ENCODE data around the gene GRK6. TPM values are rescaled to one million over a fixed set of nuclear protein-coding genes. Genes with fewer than 3 reads are reported as not detected.

GRK6 gene
- total RNA-seq, 3 donors from 2014 or later: 38.4 to 48.1 (median 46.7) TPM

DNA sequence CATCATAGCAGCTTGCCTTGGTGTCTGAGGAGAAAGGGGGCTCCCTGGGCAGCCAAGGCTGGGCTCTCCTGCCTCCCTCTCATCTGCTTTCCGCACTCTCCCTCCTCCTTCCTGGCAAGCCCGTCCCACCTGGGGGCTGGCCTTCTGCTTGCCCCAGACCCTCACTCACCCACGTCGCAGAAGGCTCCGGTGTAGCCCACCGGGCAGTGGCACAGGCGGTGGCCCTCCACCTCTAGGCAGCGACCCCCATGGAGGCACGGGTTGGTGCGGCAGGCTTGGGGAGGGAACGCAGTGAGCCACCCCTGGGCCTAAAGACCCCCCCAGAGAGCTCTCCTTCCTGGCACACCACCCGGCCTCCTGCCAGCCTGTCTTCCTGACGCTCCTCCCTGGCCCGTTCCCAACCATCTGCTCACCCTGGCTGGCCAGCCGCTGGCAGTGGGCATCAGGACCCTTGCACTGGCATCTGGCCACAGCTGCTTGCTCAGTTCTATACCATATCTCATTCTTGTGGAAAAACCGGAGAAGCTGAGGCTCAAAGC is 21.8 kb upstream of the GRK6 start:
- no peak for TF ChIP-seq CTCF (IDR thresholded peaks at IDR 0.05)
- no peak for ATAC-seq
- H3K9me3 ChIP-seq: no peaks in the 10 kb centered on the region
- DNase-seq: peak in 1 of 3 donors; percentile 29
- H3K4me1 ChIP-seq (ENCODE audit: low read depth): peaks cover 32% of the 10 kb centered on the region
- intact Hi-C loops (cut with DNase I, micrococcal nuclease): no loop called here
- no peaks in the 10 kb centered on the region for H3K36me3 ChIP-seq (ENCODE audit: low read depth)
- H3K4me3 ChIP-seq: peak overlapping the region; percentile 16

DNA sequence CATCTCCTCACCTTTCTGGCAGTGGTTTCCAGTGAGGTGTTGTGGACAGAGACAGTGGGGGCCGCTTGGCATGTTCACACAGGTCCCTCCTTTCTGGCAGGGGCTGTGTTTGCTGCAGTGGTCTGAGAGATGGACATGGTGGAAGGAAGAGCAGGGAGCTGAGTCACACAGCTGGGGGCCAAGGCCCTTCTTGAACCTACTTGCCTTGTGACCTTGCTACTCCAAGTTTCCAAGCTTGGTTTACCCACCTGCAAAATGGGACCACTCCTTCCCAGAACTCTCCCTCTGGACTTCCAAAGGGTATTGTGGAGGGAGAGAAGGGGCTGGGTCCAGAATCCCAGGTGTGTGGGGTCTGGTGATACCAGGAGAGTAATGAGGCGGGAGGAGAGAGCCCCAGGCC is 21.2 kb upstream of the GRK6 start:
- Histone ChIP-seq H3K36me3 (ENCODE audit: low read depth) (no peaks in the 10 kb centered on the region), H3K4me3 (no peak overlapping the region), H3K4me1 (ENCODE audit: low read depth) (peaks cover 29% of the 10 kb centered on the region), H3K9me3 (no peaks in the 10 kb centered on the region)
- intact Hi-C loops (cut with DNase I, micrococcal nuclease): no loop called here
- no peak for TF ChIP-seq CTCF (IDR thresholded peaks at IDR 0.05)
- ATAC-seq (no peak), DNase-seq (no peak)

DNA sequence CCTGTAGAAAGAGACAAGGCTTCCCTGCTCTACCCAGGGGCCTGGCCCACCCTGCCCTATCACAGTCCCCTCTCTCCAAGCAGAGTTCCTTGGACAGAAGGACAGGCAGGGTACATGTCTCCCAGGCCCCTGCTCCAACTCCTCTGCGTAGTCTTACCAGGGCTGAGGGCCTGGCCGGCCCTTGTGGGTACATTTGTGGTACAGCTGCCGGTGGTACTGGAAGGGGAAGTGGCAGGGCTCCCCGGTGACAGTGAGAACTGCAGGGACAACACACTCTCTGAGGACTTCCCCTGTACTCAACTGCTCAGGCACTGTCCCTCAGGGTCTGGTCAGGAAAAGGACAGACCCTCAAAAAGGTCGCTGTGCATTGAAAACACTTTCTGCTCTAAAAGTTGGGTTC is 20.7 kb upstream of the GRK6 start:
- ATAC-seq: no peak
- DNase-seq: peak in 2 of 3 donors; percentile 50 to 74
- H3K36me3 ChIP-seq (ENCODE audit: low read depth): no peaks in the 10 kb centered on the region
- H3K9me3 ChIP-seq: no peaks in the 10 kb centered on the region
- H3K4me1 ChIP-seq (ENCODE audit: low read depth): peaks cover 29% of the 10 kb centered on the region
- no peak for TF ChIP-seq CTCF (IDR thresholded peaks at IDR 0.05)
- no peak overlapping the region for H3K4me3 ChIP-seq
- intact Hi-C loops (cut with DNase I, micrococcal nuclease): no loop called here

GRCh38 chr5:177409043-177409801 is 17.3 kb upstream of the GRK6 start, which contains the start of gene F12:
TSS of gene F12 (minus strand) at chr5:177409564. CDS start at chr5:177409527, 37 bp downstream.
- Histone ChIP-seq H3K4me1 (ENCODE audit: low read depth) (peaks cover 7% of the 10 kb centered on the region), H3K4me3 (no peak within 1 kb of the TSS), H3K36me3 (ENCODE audit: low read depth) (no peaks in the 10 kb centered on the region), H3K9me3 (no peaks in the 10 kb centered on the region)
- intact Hi-C loops (cut with DNase I, micrococcal nuclease): no loop called here
- ATAC-seq (no peak), DNase-seq (no peak)
- TF ChIP-seq CTCF (IDR thresholded peaks at IDR 0.05): no peak

DNA sequence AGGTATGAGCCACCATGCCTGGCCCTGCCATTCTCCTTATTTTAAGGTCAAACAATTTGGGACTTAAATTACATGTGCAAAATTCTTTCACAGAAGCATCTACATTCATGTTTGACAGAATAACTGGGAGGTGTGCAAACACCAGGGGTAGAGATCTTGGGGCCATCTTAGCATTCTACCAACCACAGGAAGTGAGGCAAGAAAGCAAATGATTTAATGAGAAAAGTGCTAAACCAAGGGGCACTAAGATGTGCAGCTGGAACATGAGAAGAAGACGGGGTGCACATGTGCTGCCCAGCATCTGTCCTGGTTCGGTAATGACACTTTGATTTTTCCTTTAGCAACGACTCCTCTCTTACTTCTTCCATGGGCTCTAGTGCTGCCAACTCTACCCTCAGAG is 15.9 kb upstream of the GRK6 start:
- Histone ChIP-seq H3K36me3 (ENCODE audit: low read depth) (no peaks in the 10 kb centered on the region), H3K4me3 (no peak overlapping the region), H3K4me1 (ENCODE audit: low read depth) (no peaks in the 10 kb centered on the region), H3K9me3 (no peaks in the 10 kb centered on the region)
- ATAC-seq (no peak), DNase-seq (no peak)
- TF ChIP-seq CTCF (IDR thresholded peaks at IDR 0.05): no peak
- intact Hi-C loops (cut with DNase I, micrococcal nuclease): no loop called here

Data from mucosa of descending colon (tissue), 3 donors.